Pancreas (tissue), 10 donors: ENCODE results near the gene U2AF1L4. TPM values are rescaled to one million over a fixed set of nuclear protein-coding genes. Genes with fewer than 3 reads are reported as not detected.

Experiments used
- ATAC-seq, 4 donors: fragments of 200-7000 bp; cut with Tn5 transposase; one replicate each; pipeline versions ENCODE4 v1.8.0 to v1.9.1; 2020; ENCODE audit warnings: mild to moderate bottlenecking in 4 of 4, moderate library complexity in 4 of 4
- DNase-seq, 6 donors: peaks; one replicate each; pipeline ENCODE4 v3.0.0-alpha.2; 2020
- FAIRE-seq: peaks from 2 replicates; lab custom pipeline; 2012; peaks lifted over from hg19 to GRCh38; lab: Jason Lieb, UNC
- H3K27ac ChIP-seq, 4 donors: fragments of 200-600 bp; sonication (generic); 1 replicate in 3 of 4; 2 replicates in 1 of 4; pipeline versions ENCODE4 v1.5.0 to v1.8.0; 2020
- H3K27me3 ChIP-seq, 4 donors: fragments of 200-600 bp; one replicate each; pipeline ENCODE4 v1.8.0; 2021
- H3K36me3 ChIP-seq, 3 donors: fragments of 200-600 bp; sonication (generic) in 1 of 3; one replicate each; pipeline versions ENCODE4 v1.5.0 to v1.8.0; 2020 to 2021
- H3K4me1 ChIP-seq, 3 donors: fragments of 200-600 bp; one replicate each; pipeline ENCODE4 v1.8.0; 2021
- H3K4me3 ChIP-seq, 4 donors: fragments of 200-600 bp; sonication (generic) in 2 of 4; one replicate each; pipeline versions ENCODE4 v1.5.0 to v1.8.0; 2020 to 2021
- H3K9me3 ChIP-seq, 4 donors: fragments of 200-600 bp; one replicate each; pipeline ENCODE4 v1.8.0; 2021
- WGBS, 2 donors: extraction: QIAGEN DNeasy Blood & Tissue Kit; methylation state at CpG; one replicate each; pipeline ENCODE4 v1.1.7; 2013; 5-methylcytosine and 5-hydroxymethylcytosine counted together
- intact Hi-C, 3 donors: fragments of 100-400 bp; cut with DNase I; formaldehyde crosslinking; loops; one replicate each; pipeline versions ENCODE4 v1.11.1 to v1.14.2; 2022
- polyA plus RNA-seq, 2 donors: library from polyadenylated mRNA; stranded (reverse); fragments of 200-250 nt; gene quantifications; one replicate each; pipeline ENCODE4 v1.2.3, GENCODE V29; 2013
- total RNA-seq, 6 donors: library from RNA; stranded (reverse); fragmentation: NEBNext Ultra II Directional in 4 of 6; extraction: Animal tissue kit (Norgen Biotek cat#: 25700) in 4 of 6; gene quantifications; one replicate each; pipeline versions ENCODE4 v1.2.1 to v1.2.4, GENCODE V29; 2021 to 2023
- TF ChIP-seq, protein P1 (sequence below), 4 donors: fragments of 200-600 bp; sonication (generic) in 3 of 4; IDR thresholded peaks; one replicate each; pipeline versions ENCODE4 v1.5.0 to v1.8.0; 2021; ENCODE audit warnings: antibody characterized with exemption in 4 of 4
- donor health status: healthy with polysubstance abuse.
- donor health status: DM: no; HTN: no; CAD: no; lungs with moderate emphysema.
- donor health status: DM: no; HTN: no; CAD: no.
- donor health status: control.
- donor health status: control.
- donor health status: Bipolar disorder and iron deficiency.
- donor health status: DM: yes; HTN: yes; CAD: no.
- donor health status: DM: no; HTN: no; CAD: no.
- donor health status: DM: no; HTN: no; CAD: no.
- donor health status: DM: yes; HTN: yes; CAD: no.

U2AF1L4 gene
- total and polyA plus RNA-seq, 8 donors: 9.7 to 124 (median 12.0) TPM

DNA sequence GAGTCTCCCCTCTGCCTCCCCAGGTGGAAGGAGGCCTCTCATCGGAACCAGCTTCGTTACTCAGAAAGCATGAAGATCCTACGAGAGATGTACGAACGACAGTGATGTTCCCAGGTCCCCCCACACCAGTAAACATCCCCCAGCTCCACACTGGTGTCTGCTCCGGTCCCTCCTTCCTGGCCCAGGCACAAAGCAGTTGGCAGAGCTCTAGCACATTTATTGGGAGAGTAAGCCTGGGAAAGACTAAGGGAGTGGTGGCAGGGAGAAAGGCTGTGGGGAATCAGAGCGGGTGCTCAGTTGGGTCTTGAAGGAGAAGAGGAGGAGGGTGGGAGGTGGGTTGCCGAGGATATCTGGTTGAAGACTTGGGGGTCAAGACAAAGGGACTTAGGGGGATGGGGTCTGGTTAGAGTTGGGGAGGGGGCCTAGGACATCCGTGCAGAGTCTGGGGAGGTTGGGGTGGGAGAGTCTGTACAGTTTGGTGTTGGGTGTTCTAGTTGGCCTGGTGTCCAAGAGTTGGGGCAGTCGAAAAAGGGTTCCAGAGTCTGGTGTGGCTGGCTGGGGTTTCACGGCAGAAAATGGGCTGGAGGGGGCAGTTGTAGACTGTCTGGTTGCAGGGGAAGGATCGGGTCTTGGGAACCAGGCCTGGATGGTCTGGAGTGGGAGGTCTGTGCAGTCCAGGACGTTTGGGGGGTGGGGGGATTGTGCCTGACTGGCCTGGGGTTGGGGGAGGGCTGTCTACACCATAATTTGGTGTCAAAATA is 9.3 kb upstream of the U2AF1L4 start:
- H3K36me3 ChIP-seq: peaks cover 0 to 4% (median 0%) of the 10 kb centered on the region in 3 donors
- no peaks in the 10 kb centered on the region for H3K9me3 ChIP-seq
- H3K4me1 ChIP-seq: peaks cover 0 to 18% (median 8%) of the 10 kb centered on the region in 3 donors
- TF ChIP-seq, protein P1, sequence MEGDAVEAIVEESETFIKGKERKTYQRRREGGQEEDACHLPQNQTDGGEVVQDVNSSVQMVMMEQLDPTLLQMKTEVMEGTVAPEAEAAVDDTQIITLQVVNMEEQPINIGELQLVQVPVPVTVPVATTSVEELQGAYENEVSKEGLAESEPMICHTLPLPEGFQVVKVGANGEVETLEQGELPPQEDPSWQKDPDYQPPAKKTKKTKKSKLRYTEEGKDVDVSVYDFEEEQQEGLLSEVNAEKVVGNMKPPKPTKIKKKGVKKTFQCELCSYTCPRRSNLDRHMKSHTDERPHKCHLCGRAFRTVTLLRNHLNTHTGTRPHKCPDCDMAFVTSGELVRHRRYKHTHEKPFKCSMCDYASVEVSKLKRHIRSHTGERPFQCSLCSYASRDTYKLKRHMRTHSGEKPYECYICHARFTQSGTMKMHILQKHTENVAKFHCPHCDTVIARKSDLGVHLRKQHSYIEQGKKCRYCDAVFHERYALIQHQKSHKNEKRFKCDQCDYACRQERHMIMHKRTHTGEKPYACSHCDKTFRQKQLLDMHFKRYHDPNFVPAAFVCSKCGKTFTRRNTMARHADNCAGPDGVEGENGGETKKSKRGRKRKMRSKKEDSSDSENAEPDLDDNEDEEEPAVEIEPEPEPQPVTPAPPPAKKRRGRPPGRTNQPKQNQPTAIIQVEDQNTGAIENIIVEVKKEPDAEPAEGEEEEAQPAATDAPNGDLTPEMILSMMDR (IDR thresholded peaks at IDR 0.05): no peak
- intact Hi-C loops: no loop called here
- WGBS, 2 donors: 83 to 90% methylated on average over 13 of the region's 13 CpGs
- no peak for ATAC-seq
- H3K27me3 ChIP-seq: no peaks in the 10 kb centered on the region
- peak in 1 of 6 donors; percentile 20 for DNase-seq
- no peak overlapping the region for H3K27ac ChIP-seq
- no peak overlapping the region for H3K4me3 ChIP-seq
- no peak for FAIRE-seq

DNA sequence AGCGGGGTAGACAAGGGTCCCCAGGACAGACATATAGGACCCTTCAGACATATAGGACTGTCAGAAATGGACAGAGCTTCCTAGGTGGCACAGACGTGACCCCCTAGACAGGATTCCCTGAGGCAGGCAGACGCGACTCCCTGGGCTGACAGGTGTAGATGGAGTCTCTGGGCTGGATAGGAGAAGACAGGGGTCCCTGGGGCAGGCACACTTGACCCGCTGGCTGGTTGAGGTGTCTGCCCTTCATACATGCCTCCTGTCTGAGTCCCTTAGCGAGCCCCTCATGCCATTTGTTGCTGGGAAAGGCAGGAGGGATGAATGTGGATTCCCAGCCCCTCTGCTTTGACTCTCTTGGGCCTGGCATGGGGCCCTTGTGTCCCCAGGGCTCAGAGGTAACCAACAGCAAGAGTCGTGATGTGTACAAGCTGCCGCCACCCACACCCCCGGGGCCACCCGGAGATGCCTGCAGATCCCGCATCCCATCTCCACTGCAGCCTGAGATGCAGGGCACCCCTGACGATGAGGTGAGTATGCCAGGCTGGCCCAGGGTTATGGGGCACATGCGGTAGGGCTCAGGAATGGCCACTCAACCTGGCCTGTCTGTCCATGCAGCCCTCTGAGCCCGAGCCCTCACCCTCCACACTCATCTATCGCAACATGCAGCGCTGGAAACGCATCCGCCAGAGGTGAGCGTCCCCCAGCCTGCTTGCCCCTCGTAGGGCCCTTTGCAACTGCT is 8.6 kb upstream of the U2AF1L4 start:
- intact Hi-C loops: no loop called here
- Histone ChIP-seq H3K27ac (no peak overlapping the region), H3K36me3 (peaks cover 0 to 4% (median 0%) of the 10 kb centered on the region in 3 donors), H3K27me3 (no peaks in the 10 kb centered on the region), H3K4me1 (peaks cover 0 to 20% (median 8%) of the 10 kb centered on the region in 3 donors), H3K4me3 (no peak overlapping the region), H3K9me3 (no peaks in the 10 kb centered on the region)
- TF ChIP-seq, protein P1 (IDR thresholded peaks at IDR 0.05): no peak
- no peak for ATAC-seq
- 86 to 95% methylated on average over 20 of the region's 20 CpGs for WGBS, 2 donors
- no peak for DNase-seq
- FAIRE-seq: no peak

DNA sequence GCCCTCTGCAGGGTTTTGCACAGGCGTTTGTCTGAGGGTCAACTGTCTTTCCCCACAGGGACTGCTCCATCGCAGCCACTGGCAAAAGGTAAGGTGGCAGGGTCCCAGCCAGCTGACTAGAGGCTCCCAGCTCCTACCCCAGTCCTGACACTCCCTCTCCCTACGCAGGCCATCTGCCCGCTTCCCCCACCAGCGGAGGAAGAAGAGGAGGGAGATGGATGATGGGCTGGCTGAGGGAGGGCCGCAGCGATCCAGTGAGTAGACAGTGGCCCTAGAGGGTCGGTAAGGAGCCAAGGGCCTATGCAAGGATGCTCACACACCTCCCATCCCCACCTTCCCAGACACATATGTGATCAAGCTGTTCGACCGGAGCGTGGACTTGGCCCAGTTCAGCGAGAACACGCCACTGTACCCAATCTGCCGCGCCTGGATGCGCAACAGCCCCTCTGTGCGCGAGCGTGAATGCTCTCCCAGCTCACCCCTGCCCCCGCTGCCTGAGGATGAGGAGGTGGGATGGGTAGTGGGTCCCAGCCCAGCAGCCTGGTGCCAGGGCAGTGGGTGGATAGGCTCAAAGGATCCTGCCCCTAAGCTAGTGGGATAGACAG is 7.6 kb upstream of the U2AF1L4 start:
- H3K27me3 ChIP-seq: no peaks in the 10 kb centered on the region
- no peak for FAIRE-seq
- H3K4me3 ChIP-seq: no peak overlapping the region
- ATAC-seq: no peak
- DNase-seq: peak in 3 of 6 donors; percentile 17 to 56 (median 43)
- H3K27ac ChIP-seq: no peak overlapping the region
- 93 to 95% methylated on average over 20 of the region's 20 CpGs for WGBS, 2 donors
- peaks cover 0 to 4% (median 0%) of the 10 kb centered on the region in 3 donors for H3K36me3 ChIP-seq
- H3K4me1 ChIP-seq: peaks cover 0 to 20% (median 10%) of the 10 kb centered on the region in 3 donors
- TF ChIP-seq, protein P1 (IDR thresholded peaks at IDR 0.05): no peak
- intact Hi-C loops: no loop called here
- H3K9me3 ChIP-seq: no peaks in the 10 kb centered on the region

DNA sequence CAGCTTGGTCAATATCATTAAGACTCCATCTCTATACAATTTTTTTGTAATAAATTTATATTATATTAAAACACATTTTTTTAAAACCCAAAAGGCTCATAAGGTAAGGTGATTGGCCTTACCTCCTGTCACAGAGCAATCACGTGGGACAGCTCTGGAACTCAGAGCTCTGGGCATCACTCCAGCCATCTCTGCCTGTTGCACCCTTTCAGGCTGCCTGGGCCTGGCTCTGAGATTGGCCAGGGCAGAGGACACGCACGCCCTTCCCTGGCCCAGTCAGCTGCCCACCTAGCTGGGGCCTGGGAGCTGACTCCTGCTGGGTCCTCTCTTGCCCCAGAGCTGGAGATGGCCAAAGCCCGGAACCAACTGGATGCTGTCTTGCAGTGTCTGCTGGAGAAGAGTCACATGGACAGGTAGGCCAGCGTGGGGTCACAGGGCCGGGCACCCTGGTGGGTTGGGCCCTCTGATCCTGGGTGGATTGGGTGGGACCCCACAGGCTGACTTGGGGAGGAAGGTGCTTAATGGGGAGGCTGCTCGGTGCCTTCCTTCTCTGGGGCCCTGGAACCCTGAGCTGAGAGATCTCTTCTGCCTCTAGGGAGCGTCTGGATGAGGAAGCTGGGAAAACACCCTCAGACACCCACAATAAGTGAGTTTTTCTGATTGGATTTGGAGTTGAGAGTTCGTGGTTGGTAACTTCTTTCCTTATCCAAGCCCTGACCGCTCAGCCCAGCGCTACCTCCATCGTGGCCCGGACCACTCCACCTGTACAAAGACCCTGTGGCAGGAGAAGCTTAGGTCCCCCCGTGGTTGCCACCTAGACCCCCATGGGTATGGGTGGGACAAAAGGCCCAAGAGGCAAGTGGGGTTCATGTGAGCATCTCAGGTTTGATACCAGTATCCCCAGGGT is 6.9 kb upstream of the U2AF1L4 start:
- H3K27ac ChIP-seq: no peak overlapping the region

More for the DNA sequence above, 6.9 kb upstream of the U2AF1L4 start:
- no peaks in the 10 kb centered on the region for H3K27me3 ChIP-seq
- intact Hi-C loops: no loop called here
- no peak overlapping the region for H3K4me3 ChIP-seq
- WGBS, 2 donors: 85 to 89% methylated on average over 14 of the region's 14 CpGs
- no peak for ATAC-seq
- TF ChIP-seq, protein P1 (IDR thresholded peaks at IDR 0.05): no peak
- no peak for FAIRE-seq
- peaks cover 0 to 4% (median 0%) of the 10 kb centered on the region in 3 donors for H3K36me3 ChIP-seq
- DNase-seq: peak in 1 of 6 donors; percentile 52
- H3K9me3 ChIP-seq: no peaks in the 10 kb centered on the region
- H3K4me1 ChIP-seq: peaks cover 0 to 17% (median 7%) of the 10 kb centered on the region in 3 donors
